ENCODE data around the gene CDH23.
"Not testable (repeated sequence)": the region's sequence is repeated elsewhere in the genome, so short reads cannot be mapped to it uniquely, and the experiment has no call there.

DNA sequence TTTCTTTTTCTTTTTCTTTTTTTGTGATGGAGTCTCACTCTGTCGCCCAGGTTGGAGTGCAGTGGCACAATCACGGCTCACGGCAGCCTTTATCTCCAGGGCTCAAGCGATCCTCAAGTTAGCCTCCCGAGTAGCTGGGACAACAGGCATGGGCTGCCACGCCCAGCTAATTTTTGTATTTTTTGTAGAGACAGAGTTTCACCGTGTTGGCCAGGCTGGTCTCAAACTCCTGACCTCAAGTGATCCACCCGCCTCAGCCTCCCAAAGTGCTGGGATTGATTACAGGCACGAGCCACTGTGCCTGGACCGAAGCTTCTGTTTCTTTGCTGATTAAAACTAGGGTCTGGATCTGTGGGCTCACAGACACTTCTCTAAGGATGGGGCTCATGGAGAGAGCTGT lies 37.8 kb upstream of the CDH23 start:
- TF ChIP-seq, protein P1, sequence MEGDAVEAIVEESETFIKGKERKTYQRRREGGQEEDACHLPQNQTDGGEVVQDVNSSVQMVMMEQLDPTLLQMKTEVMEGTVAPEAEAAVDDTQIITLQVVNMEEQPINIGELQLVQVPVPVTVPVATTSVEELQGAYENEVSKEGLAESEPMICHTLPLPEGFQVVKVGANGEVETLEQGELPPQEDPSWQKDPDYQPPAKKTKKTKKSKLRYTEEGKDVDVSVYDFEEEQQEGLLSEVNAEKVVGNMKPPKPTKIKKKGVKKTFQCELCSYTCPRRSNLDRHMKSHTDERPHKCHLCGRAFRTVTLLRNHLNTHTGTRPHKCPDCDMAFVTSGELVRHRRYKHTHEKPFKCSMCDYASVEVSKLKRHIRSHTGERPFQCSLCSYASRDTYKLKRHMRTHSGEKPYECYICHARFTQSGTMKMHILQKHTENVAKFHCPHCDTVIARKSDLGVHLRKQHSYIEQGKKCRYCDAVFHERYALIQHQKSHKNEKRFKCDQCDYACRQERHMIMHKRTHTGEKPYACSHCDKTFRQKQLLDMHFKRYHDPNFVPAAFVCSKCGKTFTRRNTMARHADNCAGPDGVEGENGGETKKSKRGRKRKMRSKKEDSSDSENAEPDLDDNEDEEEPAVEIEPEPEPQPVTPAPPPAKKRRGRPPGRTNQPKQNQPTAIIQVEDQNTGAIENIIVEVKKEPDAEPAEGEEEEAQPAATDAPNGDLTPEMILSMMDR (IDR thresholded peaks at IDR 0.05), result not testable (repeated sequence)
- not testable (repeated sequence) for TF ChIP-seq POLR2A, POLR2AphosphoS5, EP300 (IDR thresholded peaks at IDR 0.05)

All from upper lobe of left lung (tissue), 4 donors.